RWPE1 (cell line): ENCODE measurements around the gene PBX3.

Experiments
- CTCF ChIA-PET: fragments of 350-600 bp; sonication (Branson Sonifier 250); formaldehyde crosslinking; extraction: SDS; loops from one replicate; lab custom pipeline; 2021; lab: Yijun Ruan, JAX
- POLR2A ChIA-PET: fragments of 400-600 bp; formaldehyde crosslinking; extraction: SDS; loops from one replicate; lab custom pipeline; 2020; ENCODE audit warnings: antibody characterized with exemption; ENCODE audit not compliant: low non-redundant PET; lab: Yijun Ruan, JAX
- DNase-seq: peaks from one replicate; pipeline ENCODE4 v3.0.0; 2012; ENCODE audit warnings: low spot score
- H3K27ac ChIP-seq: fragments of 450-650 bp; 2 replicates; pipeline ENCODE4 v1.5.1; 2017
- CTCF ChIP-seq: fragments of 450-650 bp; conservative IDR thresholded peaks from 2 replicates; pipeline ENCODE4 v1.5.1; 2017; ENCODE audit warnings: low read depth, mild to moderate bottlenecking

Gene PBX3

DNA sequence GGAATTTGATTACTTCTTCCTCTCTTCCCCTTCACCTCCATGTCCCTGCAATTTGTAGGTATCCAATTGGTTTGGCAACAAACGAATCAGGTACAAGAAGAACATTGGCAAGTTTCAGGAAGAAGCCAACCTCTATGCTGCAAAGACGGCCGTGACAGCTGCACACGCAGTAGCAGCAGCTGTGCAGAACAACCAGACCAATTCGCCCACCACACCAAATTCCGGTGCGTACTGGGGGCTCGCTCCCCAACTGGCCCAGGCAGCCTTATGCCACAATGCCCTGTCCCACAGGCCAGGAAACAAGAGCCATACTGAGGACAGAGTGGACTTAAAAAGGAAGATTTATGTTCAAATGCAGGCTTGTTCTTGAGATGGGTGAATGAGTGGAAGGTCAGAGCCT is 213.5 kb downstream of the PBX3 start:
- no peak overlapping the region for H3K27ac ChIP-seq
- no peak for TF ChIP-seq CTCF
- POLR2A ChIA-PET, result no interaction called here
- CTCF ChIA-PET, result interaction anchor here (1.1 kb wide), 1 partner anchor 506 kb away, joined by 3 read pairs; no protein-coding TSS in a partner anchor
- DNase-seq, result no peak

GRCh38 chr9:125961072-125961471 is 213.9 kb downstream of the PBX3 start:
- DNase-seq, result no peak
- ChIA-PET POLR2A (no interaction called here), CTCF (interaction anchor here (0.8 to 1.1 kb wide), 3 partner anchors 11 to 506 kb away, joined by 3 read pairs; no protein-coding TSS in a partner anchor)
- TF ChIP-seq CTCF, result no peak
- H3K27ac ChIP-seq, result no peak overlapping the region

DNA sequence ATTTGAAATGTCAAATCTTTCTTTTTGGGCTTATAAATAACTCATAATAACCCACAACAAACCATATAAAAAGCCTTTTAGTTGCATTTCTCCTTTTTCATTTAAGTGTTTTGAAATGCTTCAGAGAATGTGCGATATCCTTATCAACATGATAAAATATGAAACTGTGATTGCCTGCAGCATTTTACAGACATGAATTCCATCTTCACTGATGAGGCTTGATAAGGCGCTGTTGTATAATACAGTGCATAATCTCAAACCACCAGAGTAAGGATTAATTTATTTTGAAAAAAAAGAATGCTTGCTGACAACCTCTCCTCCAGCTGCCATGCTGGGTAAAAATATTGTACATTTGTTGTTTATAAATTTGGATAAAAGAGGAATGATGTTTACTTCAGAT is 216.8 kb downstream of the PBX3 start:
- POLR2A ChIA-PET, result no interaction called here
- CTCF ChIA-PET, result interaction anchor here (0.7 kb wide), 1 partner anchor 89 kb away, joined by 5 read pairs; no protein-coding TSS in a partner anchor
- no peak for DNase-seq
- no peak for TF ChIP-seq CTCF
- no peak overlapping the region for H3K27ac ChIP-seq

GRCh38 chr9:125964702-125965225 is 217.6 kb downstream of the PBX3 start:
- DNase-seq, result no peak
- ChIA-PET POLR2A (no interaction called here), CTCF (interaction anchor here (0.6 to 0.7 kb wide), 2 partner anchors 30 to 904 kb away, joined by 3 to 4 read pairs; no protein-coding TSS in a partner anchor)

DNA sequence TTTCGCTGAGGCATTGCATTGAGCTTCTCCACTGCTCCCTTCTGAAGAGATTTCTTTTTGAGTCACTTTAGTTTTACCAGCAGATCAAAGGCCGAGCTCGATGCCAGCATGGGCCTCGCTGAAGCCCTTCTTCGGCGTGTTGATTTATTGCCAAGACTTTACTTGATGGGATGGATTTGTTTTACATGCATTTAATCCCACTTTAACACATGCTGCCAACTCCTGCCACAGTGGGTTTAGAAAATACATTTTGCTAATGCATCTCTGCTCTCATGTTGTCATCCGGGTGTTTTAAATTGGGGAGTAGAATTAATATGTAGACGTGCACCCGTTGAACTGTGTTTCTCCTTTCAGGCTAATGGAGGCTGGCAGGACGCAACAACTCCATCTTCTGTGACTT is 218.3 kb downstream of the PBX3 start:
- no peak for TF ChIP-seq CTCF
- POLR2A ChIA-PET, result no interaction called here
- CTCF ChIA-PET, result no interaction called here
- no peak for DNase-seq
- H3K27ac ChIP-seq, result no peak overlapping the region

More at GRCh38 chr9:125964702-125965225, 217.6 kb downstream of the PBX3 start:
- TF ChIP-seq CTCF, result no peak
- no peak overlapping the region for H3K27ac ChIP-seq

GRCh38 chr9:125966466-125966865 is 219.3 kb downstream of the PBX3 start:
- CTCF ChIA-PET, result no interaction called here

More at GRCh38 chr9:125966466-125966865, 219.3 kb downstream of the PBX3 start:
- TF ChIP-seq CTCF, result no peak
- H3K27ac ChIP-seq, result no peak overlapping the region
- DNase-seq, result peak; percentile 23
- POLR2A ChIA-PET, result no interaction called here
